HL-60/S4 treated with phorbol 12-myristate 13-acetate at 8.2 ng/mL for 4 days and 3 days (cell line): Measurements from ENCODE around the gene OR7A10.
"Not testable (repeated sequence)": the region's sequence is repeated elsewhere in the genome, so short reads cannot be mapped to it uniquely, and the experiment has no call there.

Experiments
- in situ Hi-C: fragments of 300-500 bp; cut with MboI; formaldehyde crosslinking; loops from 2 replicates; pipeline ENCODE4 v1.15.0; 2022; ENCODE audit warnings: low sequenced_read_pairs

OR7A10 gene

DNA sequence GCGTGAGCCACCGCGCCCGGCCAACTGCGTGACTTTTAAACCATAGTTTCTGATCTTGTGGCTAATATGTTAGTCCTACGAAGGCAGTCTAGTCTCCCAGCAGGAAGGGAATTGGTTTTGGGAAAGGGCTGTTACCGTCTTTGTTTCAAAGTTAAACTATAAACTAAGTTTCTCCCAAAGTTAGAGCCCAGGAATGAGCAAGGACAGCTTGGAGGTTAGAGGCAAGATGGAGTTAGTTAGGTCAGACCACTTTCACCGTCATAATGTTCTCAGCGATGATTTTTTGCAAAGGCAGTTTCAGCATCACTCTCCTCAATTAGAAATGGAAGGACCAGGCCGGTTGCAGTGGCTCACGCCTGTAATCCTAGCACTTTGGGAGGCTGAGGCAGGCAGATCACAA lies 52.7 kb downstream of the OR7A10 start:
- in situ Hi-C loops = no loop called here

DNA sequence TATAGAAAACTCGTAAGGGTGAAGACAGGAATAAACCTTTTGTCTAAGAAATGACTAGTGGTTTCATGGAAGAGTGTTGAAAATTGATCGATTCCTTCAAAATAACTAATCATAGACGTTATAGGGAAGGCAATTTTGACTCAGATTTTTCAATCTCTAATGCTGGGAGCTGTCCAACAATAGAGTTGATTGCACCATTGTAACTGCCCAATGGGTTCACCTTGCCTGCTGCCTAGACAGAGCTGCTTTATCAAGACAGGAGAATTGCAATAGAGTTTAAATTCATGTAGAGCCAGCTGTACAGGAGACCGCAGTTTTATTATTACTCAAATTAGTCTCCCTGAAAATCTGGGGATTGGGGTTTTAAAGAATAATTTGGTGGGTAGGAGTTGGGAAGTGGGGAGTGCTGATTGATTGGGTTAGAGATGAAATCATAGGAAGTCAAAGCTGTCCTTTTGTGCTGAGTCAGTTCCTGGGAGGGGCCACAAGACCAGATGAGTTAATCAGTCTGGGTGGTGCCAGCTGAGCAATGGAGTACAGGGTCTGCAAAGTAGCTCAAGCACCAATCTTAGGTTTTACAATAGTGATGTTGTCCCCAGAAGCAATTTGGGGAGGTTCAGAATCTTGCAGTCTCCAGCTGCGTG lies 53.5 kb downstream of the OR7A10 start:
- in situ Hi-C loops = no loop called here

DNA sequence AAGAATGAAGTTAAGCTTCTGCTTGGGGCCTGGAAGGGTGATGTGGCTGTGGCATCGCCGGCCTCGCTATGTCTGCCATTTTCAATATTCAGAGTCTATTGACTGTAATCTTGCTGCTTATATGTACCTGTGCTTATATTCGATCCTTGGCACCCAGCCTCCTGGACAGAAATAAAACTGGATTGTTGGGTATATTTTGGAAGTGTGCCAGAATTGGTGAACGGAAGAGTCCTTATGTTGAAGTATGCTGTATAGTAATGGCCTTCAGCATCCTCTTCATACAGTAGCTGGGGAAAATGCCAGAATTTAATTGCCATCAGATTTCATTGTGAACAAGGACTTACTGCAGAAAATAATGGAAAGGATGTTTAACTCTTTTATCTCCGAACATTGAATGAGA lies 56.5 kb downstream of the OR7A10 start:
- in situ Hi-C loops = not testable (repeated sequence)
